Measurements from ENCODE around the gene ARMCX4. TPM values are rescaled to one million over a fixed set of nuclear protein-coding genes. Genes with fewer than 3 reads are reported as not detected.

ARMCX4 gene
- total RNA-seq, 3 donors from 2014 or later (not counting 1 experiment from before 2014, with no cell fraction given) = 7.9 to 9.2 (median 8.5) TPM

DNA sequence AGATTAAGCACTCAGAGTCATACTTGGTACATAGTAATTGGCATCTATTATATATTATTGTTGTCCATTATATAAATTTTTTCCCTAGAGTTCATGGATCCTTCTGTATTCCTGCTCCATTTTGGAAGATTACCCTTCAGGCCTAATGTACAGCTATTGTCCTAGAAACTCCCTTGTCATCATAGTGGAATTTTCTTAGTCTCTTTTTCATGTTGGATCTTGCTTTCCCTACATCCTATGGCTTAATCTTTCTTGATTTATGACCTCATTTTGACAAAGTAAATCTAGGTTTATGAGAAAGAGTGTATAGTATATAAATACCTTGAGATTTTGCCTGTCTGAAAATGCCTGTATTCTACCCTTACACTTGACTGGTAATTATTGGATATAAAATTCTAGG is 22.1 kb downstream of the ARMCX4 start:
- no peak overlapping the region for H3K27ac Mint-ChIP-seq
- Histone ChIP-seq H3K4me1 (ENCODE audit: control insufficient read depth, insufficient read depth, low read length) (no peaks in the 10 kb centered on the region), H3K27me3 (ENCODE audit: control insufficient read depth, insufficient read depth, low read length) (no peaks in the 10 kb centered on the region), H3K36me3 (ENCODE audit: control insufficient read depth, insufficient read depth, low read length) (no peaks in the 10 kb centered on the region), H3K27ac (ENCODE audit: low read length) (no peak overlapping the region), H3K4me3 (ENCODE audit: low read length) (no peak overlapping the region), H3K9me3 (ENCODE audit: control insufficient read depth, insufficient read depth, low read length) (no peaks in the 10 kb centered on the region)
- H3K4me1 Mint-ChIP-seq = no peaks in the 10 kb centered on the region
- intact Hi-C loops (cut with micrococcal nuclease) = no loop called here
- DNase-seq (no peak), ATAC-seq (no peak)
- H3K36me3 Mint-ChIP-seq = no peaks in the 10 kb centered on the region
- no peaks in the 10 kb centered on the region for H3K9me3 Mint-ChIP-seq
- TF ChIP-seq CTCF (IDR thresholded peaks at IDR 0.05) = no peak
- H3K27me3 Mint-ChIP-seq (ENCODE audit: low read depth in 2 of 2) = peaks cover 0 to 4% of the 10 kb centered on the region in 2 donors
- no peak overlapping the region for H3K4me3 Mint-ChIP-seq

DNA sequence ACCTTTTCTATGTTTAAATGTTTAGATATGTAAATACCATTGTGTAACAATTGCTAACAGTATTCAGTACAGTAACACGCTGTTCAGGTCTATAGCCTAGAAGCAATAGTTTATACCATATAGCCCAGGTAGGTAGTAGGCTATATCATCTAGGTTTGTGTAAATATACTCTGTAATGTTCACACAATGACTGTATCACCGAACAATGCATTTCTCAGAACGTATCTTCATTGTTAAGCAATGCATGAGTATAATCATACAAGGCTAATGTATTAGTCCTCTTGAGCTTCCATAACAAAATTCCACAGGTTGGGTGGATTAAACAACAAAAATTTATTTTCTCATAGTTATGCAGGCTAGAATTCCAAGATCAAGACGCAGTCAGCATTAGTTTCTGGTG is 22.7 kb downstream of the ARMCX4 start:
- ATAC-seq (no peak), DNase-seq (no peak)
- no peaks in the 10 kb centered on the region for H3K4me1 Mint-ChIP-seq
- H3K4me3 Mint-ChIP-seq = no peak overlapping the region
- H3K9me3 ChIP-seq (ENCODE audit: control insufficient read depth, insufficient read depth, low read length) = no peaks in the 10 kb centered on the region
- no peaks in the 10 kb centered on the region for H3K36me3 ChIP-seq (ENCODE audit: control insufficient read depth, insufficient read depth, low read length)
- no peak overlapping the region for H3K27ac ChIP-seq (ENCODE audit: low read length)
- intact Hi-C loops (cut with micrococcal nuclease) = no loop called here
- H3K36me3 Mint-ChIP-seq = no peaks in the 10 kb centered on the region
- 65% methylated on average over 2 of the region's 4 CpGs for WGBS (ENCODE audit: insufficient coverage)
- no peak overlapping the region for H3K4me3 ChIP-seq (ENCODE audit: low read length)
- H3K27ac Mint-ChIP-seq = no peak overlapping the region
- no peak for TF ChIP-seq CTCF (IDR thresholded peaks at IDR 0.05)
- no peaks in the 10 kb centered on the region for H3K4me1 ChIP-seq (ENCODE audit: control insufficient read depth, insufficient read depth, low read length)
- H3K27me3 Mint-ChIP-seq (ENCODE audit: low read depth in 2 of 2) = peaks cover 0 to 4% of the 10 kb centered on the region in 2 donors
- H3K27me3 ChIP-seq (ENCODE audit: control insufficient read depth, insufficient read depth, low read length) = no peaks in the 10 kb centered on the region
- H3K9me3 Mint-ChIP-seq = no peaks in the 10 kb centered on the region

- Mint-ChIP-seq H3K36me3 (no peaks in the 10 kb centered on the region), H3K4me3 (no peak overlapping the region), H3K9me3 (peaks cover 0 to 2% of the 10 kb centered on the region in 2 donors), H3K27ac (no peak overlapping the region), H3K27me3 (ENCODE audit: low read depth in 2 of 2) (peaks cover 0 to 11% of the 10 kb centered on the region in 2 donors), H3K4me1 (no peaks in the 10 kb centered on the region)
- ATAC-seq (no peak), DNase-seq (no peak)
- no peak for TF ChIP-seq CTCF (IDR thresholded peaks at IDR 0.05)
- no peak overlapping the region for H3K27ac ChIP-seq (ENCODE audit: low read length)
- H3K4me1 ChIP-seq (ENCODE audit: control insufficient read depth, insufficient read depth, low read length) = no peaks in the 10 kb centered on the region
- H3K27me3 ChIP-seq (ENCODE audit: control insufficient read depth, insufficient read depth, low read length) = no peaks in the 10 kb centered on the region
- 78% methylated on average over 2 of the region's 2 CpGs for WGBS (ENCODE audit: insufficient coverage)
- H3K9me3 ChIP-seq (ENCODE audit: control insufficient read depth, insufficient read depth, low read length) = no peaks in the 10 kb centered on the region
- intact Hi-C loops (cut with micrococcal nuclease) = no loop called here
- no peaks in the 10 kb centered on the region for H3K36me3 ChIP-seq (ENCODE audit: control insufficient read depth, insufficient read depth, low read length)
- no peak overlapping the region for H3K4me3 ChIP-seq (ENCODE audit: low read length)
Observed at GRCh38 chrX:101530944-101531343, 45.7 kb downstream of the ARMCX4 start.

Other genes starting within 250 kb of the ARMCX4 start
- gene TAF7L, start 194.1 kb upstream of the ARMCX4 start, total RNA-seq = not detected
- 1 to 10 TPM; 6.0 to 7.4 (median 7.0) TPM for gene TIMM8A, start 136.7 kb upstream of the ARMCX4 start, total RNA-seq
- 10 to 100 TPM in 1 of 3 donors, 1 to 10 TPM in 2; 4.4 to 48.2 (median 9.0) TPM for gene BTK, start 99.3 kb upstream of the ARMCX4 start, total RNA-seq
- gene RPL36A, start 94.4 kb upstream of the ARMCX4 start, total RNA-seq = 100 to 1,000 TPM in 1 of 3 donors, 10 to 100 TPM in 2; 88.0 to 108 (median 91.5) TPM
- 10 to 100 TPM; 34.9 to 71.9 (median 47.9) TPM for gene GLA, start 77.5 kb upstream of the ARMCX4 start, total RNA-seq
- gene HNRNPH2, start 77.2 kb upstream of the ARMCX4 start, total RNA-seq = 10 to 100 TPM; 47.3 to 56.1 (median 52.9) TPM
- gene ARMCX1, start 65.1 kb downstream of the ARMCX4 start, total RNA-seq = under 1 TPM; 0.18 to 0.31 (median 0.27) TPM
- gene ARMCX6, start 132.5 kb downstream of the ARMCX4 start, total RNA-seq = 10 to 100 TPM; 44.3 to 61.7 (median 44.4) TPM
- 10 to 100 TPM; 55.9 to 89.1 (median 64.7) TPM for gene ARMCX3, start 137.7 kb downstream of the ARMCX4 start, total RNA-seq
- 1 to 10 TPM; 1.9 to 2.4 (median 2.1) TPM for gene ARMCX2, start 174.4 kb downstream of the ARMCX4 start, total RNA-seq

All from natural killer cell (primary cell).